GM12878 (cell line): Measurements from ENCODE around the gene TOP1. TPM values are rescaled to one million over a fixed set of nuclear protein-coding genes. Genes with fewer than 3 reads are reported as not detected.

Experiments
- ATAC-seq: fragments of 200-7000 bp; cut with Tn5 transposase; 3 replicates; pipeline ENCODE4 v1.9.1; 2020; ENCODE audit warnings: mild to moderate bottlenecking, moderate library complexity
- BruUV-seq: library from RNA; stranded (reverse); fragments of 400-500 nt; replicated peaks from 2 replicates; lab custom pipeline; 2021; lab: Mats Ljungman, UMichigan
- CTCF ChIA-PET: fragments of 300-600 bp; sonication (Branson Sonifier 250); formaldehyde crosslinking; extraction: SDS; loops from one replicate; lab custom pipeline; 2021; ENCODE audit warnings: inconsistent platforms; lab: Yijun Ruan, JAX
- POLR2A ChIA-PET: fragments of 350-600 bp; formaldehyde crosslinking; extraction: SDS; loops from one replicate; lab custom pipeline; 2021; ENCODE audit warnings: inconsistent platforms; lab: Charles Lee
- RAD21 ChIA-PET: fragments of 300-600 bp; sonication (Branson Sonifier 250); formaldehyde crosslinking; loops from one replicate; lab custom pipeline; 2023; ENCODE audit warnings: antibody characterized with exemption; ENCODE audit not compliant: unreplicated experiment; lab: Charles Lee
- SMC1A ChIA-PET: fragments of 300-600 bp; sonication (Branson Sonifier 250); formaldehyde crosslinking; loops from one replicate; lab custom pipeline; 2023; ENCODE audit not compliant: unreplicated experiment, uncharacterized antibody; lab: Charles Lee
- DNase-seq: peaks from one replicate; pipeline ENCODE4 v3.0.0-alpha.2; 2011; ENCODE audit warnings: low read depth, low spot score
- FAIRE-seq: peaks from 3 replicates; lab custom pipeline; 2011; peaks lifted over from hg19 to GRCh38; lab: Jason Lieb, UNC
- H2AFZ ChIP-seq: 2 replicates; pipeline ENCODE4 v1.6.0; 2011; ENCODE audit warnings: low read depth, low read length, control low read depth; ENCODE audit not compliant: control insufficient read depth
- H3K27ac ChIP-seq: 2 replicates; pipeline ENCODE4 v1.5.1; 2011; ENCODE audit warnings: control low read depth; ENCODE audit not compliant: control insufficient read depth, insufficient read depth
- H3K27me3 ChIP-seq, 2 experiments: replicated peaks in 1 of 2; 2 replicates each; pipeline versions ENCODE4 v1.6.0 to v1.6.1; 2011; ENCODE audit warnings: low read length in 1 of 2; ENCODE audit not compliant: control insufficient read depth in 2 of 2, insufficient read depth in 2 of 2
- H3K36me3 ChIP-seq, 2 experiments: 2 replicates each; pipeline ENCODE4 v1.5.1; 2011; ENCODE audit warnings: low read length in 1 of 2; ENCODE audit not compliant: control insufficient read depth in 2 of 2, insufficient read depth in 2 of 2
- H3K4me1 ChIP-seq: 2 replicates; pipeline ENCODE4 v1.6.1; 2011; ENCODE audit warnings: mild to moderate bottlenecking, low read length, moderate library complexity, mixed read lengths; ENCODE audit not compliant: control insufficient read depth, insufficient read depth
- H3K4me2 ChIP-seq: 2 replicates; pipeline ENCODE4 v1.6.0; 2011; ENCODE audit warnings: control low read depth; ENCODE audit not compliant: control insufficient read depth, insufficient read depth
- H3K4me3 ChIP-seq: fragments of 200-600 bp; sonication (generic); 2 replicates; pipeline ENCODE4 v1.5.1; 2016
- H3K79me2 ChIP-seq: 2 replicates; pipeline ENCODE4 v1.6.0; 2011; ENCODE audit warnings: low read length; ENCODE audit not compliant: control insufficient read depth, insufficient read depth
- H3K9ac ChIP-seq: 2 replicates; pipeline ENCODE4 v1.8.0; 2011; ENCODE audit warnings: low read length, control low read depth, mixed read lengths; ENCODE audit not compliant: control insufficient read depth, insufficient read depth
- H3K9me3 ChIP-seq: replicated peaks from 3 replicates; pipeline ENCODE4 v1.5.1; 2011; ENCODE audit warnings: mild to moderate bottlenecking, low read length; ENCODE audit not compliant: control insufficient read depth, insufficient read depth
- H4K20me1 ChIP-seq: 2 replicates; pipeline ENCODE4 v1.6.0; 2011; ENCODE audit not compliant: control insufficient read depth, insufficient read depth
- EP300 ChIP-seq, 2 experiments: fragments of 150-350 bp in 1 of 2; IDR thresholded peaks; 2 replicates each; pipeline ENCODE4 v1.6.1; 2011 to 2012; ENCODE audit warnings: low read depth in 2 of 2, low read length in 2 of 2, borderline replicate concordance in 1 of 2, improper control_type of control experiment in 1 of 2, inconsistent platforms in 1 of 2; ENCODE audit not compliant: control insufficient read depth in 1 of 2
- FOS ChIP-seq: IDR thresholded peaks from 3 replicates; pipeline ENCODE4 v1.6.1; 2011; ENCODE audit warnings: borderline replicate concordance; ENCODE audit not compliant: insufficient read length; ENCODE audit errors: extremely low read depth
- GATAD2B ChIP-seq: fragments of 450-650 bp; conservative IDR thresholded peaks from 2 replicates; pipeline ENCODE4 v1.6.1; 2017; ENCODE audit warnings: low read depth, mild to moderate bottlenecking, moderate library complexity
- KAT2A ChIP-seq: conservative IDR thresholded peaks from 2 replicates; pipeline ENCODE4 v1.6.1; 2011; ENCODE audit warnings: low read depth, low read length; ENCODE audit not compliant: control insufficient read depth
- MYC ChIP-seq: IDR thresholded peaks from 2 replicates; pipeline ENCODE4 v1.6.1; 2011; ENCODE audit warnings: mild to moderate bottlenecking, low read length, moderate library complexity, inconsistent platforms; ENCODE audit not compliant: insufficient read depth, insufficient replicate concordance, insufficient read length, severe bottlenecking
- NR2C2 ChIP-seq: IDR thresholded peaks from 2 replicates; pipeline ENCODE4 v1.6.1; 2011; ENCODE audit warnings: borderline replicate concordance, low read depth; ENCODE audit not compliant: control insufficient read depth, insufficient read length
- NRF1 ChIP-seq: conservative IDR thresholded peaks from 2 replicates; pipeline ENCODE4 v1.6.1; 2011; ENCODE audit warnings: mild to moderate bottlenecking, low read depth, low read length, improper control_type of control experiment
- PAX8 ChIP-seq: fragments of 450-650 bp; IDR thresholded peaks from 2 replicates; pipeline ENCODE4 v1.6.1; 2017; ENCODE audit warnings: mild to moderate bottlenecking, moderate library complexity
- PML ChIP-seq: IDR thresholded peaks from 2 replicates; pipeline ENCODE4 v1.6.1; 2012; ENCODE audit warnings: low read length, inconsistent platforms
- POU2F2 ChIP-seq: IDR thresholded peaks from 3 replicates; pipeline ENCODE4 v1.6.1; 2011; ENCODE audit warnings: low read depth, mild to moderate bottlenecking, low read length, borderline replicate concordance
- SMAD5 ChIP-seq: IDR thresholded peaks from 2 replicates; pipeline ENCODE4 v1.6.1; 2016; ENCODE audit warnings: antibody characterized with exemption, low read depth
- SPI1 ChIP-seq: IDR thresholded peaks from 2 replicates; pipeline ENCODE4 v1.6.1; 2011; ENCODE audit warnings: low read depth, mild to moderate bottlenecking, low read length, moderate library complexity, borderline replicate concordance; ENCODE audit not compliant: insufficient read depth
- SREBF1 ChIP-seq: IDR thresholded peaks from 2 replicates; pipeline ENCODE4 v1.6.1; 2012; ENCODE audit warnings: mild to moderate bottlenecking, low read length
- SUPT20H ChIP-seq: IDR thresholded peaks from 2 replicates; pipeline ENCODE4 v1.6.1; 2011; ENCODE audit warnings: low read depth, mild to moderate bottlenecking, low read length, moderate library complexity, borderline replicate concordance; ENCODE audit not compliant: control insufficient read depth
- TCF3 ChIP-seq: IDR thresholded peaks from 2 replicates; pipeline ENCODE4 v1.6.1; 2012; ENCODE audit warnings: low read depth, mild to moderate bottlenecking, low read length, borderline replicate concordance; ENCODE audit not compliant: insufficient read depth
- USF1 ChIP-seq: IDR thresholded peaks from 2 replicates; pipeline ENCODE4 v1.6.1; 2011; ENCODE audit warnings: borderline replicate concordance, low read depth, mild to moderate bottlenecking, moderate library complexity, mixed read lengths, low read length; ENCODE audit not compliant: insufficient read depth; ENCODE audit errors: extremely low read length
- WGBS: methylation state at CpG from one replicate; pipeline ENCODE4 v1.1.6; 2016; ENCODE audit warnings: low lambda C conversion rate; ENCODE audit not compliant: insufficient replicate concordance, insufficient coverage; ENCODE audit errors: missing lambda C conversion rate; 5-methylcytosine and 5-hydroxymethylcytosine counted together
- in situ Hi-C: fragments of 300-500 bp; cut with MboI; formaldehyde crosslinking; loops from 9 replicates; pipeline ENCODE4 v1.14.3; 2018; ENCODE audit warnings: mixed read lengths
- intact Hi-C: fragments of 100-400 bp; cut with micrococcal nuclease; formaldehyde crosslinking; loops from one replicate; pipeline ENCODE4 v1.14.2; 2022; ENCODE audit not compliant: unreplicated experiment
- polyA plus RNA-seq, 11 experiments: library from polyadenylated mRNA; depleted of rRNA in 4 of 11; unstranded in 6 of 11; stranded (reverse) in 5 of 11; fragments of >200 nt; fragmentation: Nextera tagmentation in 4 of 11; fragmentation: Illumina TruSeq in 1 of 11; extraction: Ambion mirVana in 4 of 11; extraction: Trizol in 1 of 11; gene quantifications; 1 replicate in 1 of 11; 2 replicates in 10 of 11; pipeline versions ENCODE4 v1.2.1 to v1.2.3, GENCODE V29; 2011 to 2016; ENCODE audit warnings: inconsistent platforms in 2 of 11, missing spikeins in 2 of 11, low read depth in 1 of 11
- total RNA-seq, 4 experiments: library from RNA; depleted of rRNA in 3 of 4; stranded (reverse); fragments of >200 nt in 3 of 4; fragmentation: Illumina TruSeq in 1 of 4; extraction: Trizol in 1 of 4; gene quantifications; 2 replicates each; pipeline versions ENCODE4 v1.2.1 to v1.2.3, GENCODE V29; 2013 to 2021
- TF ChIP-seq, protein P1 (sequence below): fragments of 450-650 bp; formaldehyde crosslinking; IDR thresholded peaks from 2 replicates; pipeline ENCODE4 v1.4.0; 2022; ENCODE audit warnings: mild to moderate bottlenecking, moderate library complexity
- TF ChIP-seq, protein P2 (sequence below): IDR thresholded peaks from 2 replicates; pipeline ENCODE4 v1.6.1; 2011; ENCODE audit warnings: borderline replicate concordance, low read depth, mild to moderate bottlenecking, moderate library complexity, low read length; ENCODE audit not compliant: insufficient read depth, poor library complexity, severe bottlenecking

TOP1 gene
- total and polyA plus RNA-seq, 10 of the 15 experiments (the other 5 are each of a cell fraction or from before 2014, with no cell fraction given), result 21.5 to 128 (median 47.3) TPM

DNA sequence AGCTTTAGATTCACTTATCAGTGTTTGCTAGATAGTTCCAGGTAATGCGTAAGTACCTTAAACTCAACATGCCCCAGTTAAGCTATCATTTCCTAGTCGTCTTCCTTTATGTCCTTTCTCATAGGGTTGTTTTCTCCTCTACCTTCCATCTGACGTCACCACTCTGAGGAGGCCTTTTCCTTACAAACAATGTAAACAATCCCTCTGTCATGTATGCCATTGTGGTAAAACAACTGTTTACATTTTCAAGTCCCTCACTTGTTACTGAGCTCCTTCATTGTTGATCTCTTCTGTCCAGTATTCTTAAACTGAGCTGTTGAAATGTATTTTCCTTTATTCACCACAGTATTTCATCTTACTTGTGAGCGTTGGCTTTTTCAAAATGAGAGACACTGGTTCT, 63.3 kb downstream of the TOP1 start:
- CTCF ChIA-PET, result interaction anchor here (1.1 to 10.1 kb wide), 6 partner anchors 9 to 129 kb away, joined by 3 to 326 read pairs (median 5); no protein-coding TSS in a partner anchor
- H3K27ac ChIP-seq, result no peak overlapping the region
- FAIRE-seq, result no peak
- no peaks in the 10 kb centered on the region for H4K20me1 ChIP-seq
- no peak overlapping the region for H3K4me3 ChIP-seq
- intact Hi-C loops, result no loop called here
- H3K4me1 ChIP-seq, result no peaks in the 10 kb centered on the region
- 86% methylated on average over 4 of the region's 4 CpGs for WGBS
- in situ Hi-C loops, result loop anchor here (5.0 to 25.0 kb wide), 2 partner anchors 120 to 355 kb away; no protein-coding TSS in a partner anchor
- H3K9ac ChIP-seq, result no peak overlapping the region
- SMC1A ChIA-PET, result interaction anchor here (1.0 to 3.1 kb wide), 6 partner anchors 40 to 123 kb away, joined by 3 to 21 read pairs (median 4); no protein-coding TSS in a partner anchor
- H3K36me3 ChIP-seq, result peaks cover 15 to 28% of the 10 kb centered on the region in 2 experiments
- POLR2A ChIA-PET, result interaction anchor here (0.7 kb wide), 1 partner anchor 247 kb away, joined by 4 read pairs; no protein-coding TSS in a partner anchor
- no peak overlapping the region for H3K4me2 ChIP-seq
- H2AFZ ChIP-seq, result no peak overlapping the region
- DNase-seq, result no peak
- no peaks in the 10 kb centered on the region for H3K27me3 ChIP-seq
- TF ChIP-seq POU2F2, result no peak
- no peak for TF ChIP-seq PML
- no peak for TF ChIP-seq FOS
- TF ChIP-seq KAT2A, result no peak
- no peak for TF ChIP-seq SMAD5
- no peak for TF ChIP-seq MYC
- TF ChIP-seq TCF3, result no peak
- TF ChIP-seq, protein P1, sequence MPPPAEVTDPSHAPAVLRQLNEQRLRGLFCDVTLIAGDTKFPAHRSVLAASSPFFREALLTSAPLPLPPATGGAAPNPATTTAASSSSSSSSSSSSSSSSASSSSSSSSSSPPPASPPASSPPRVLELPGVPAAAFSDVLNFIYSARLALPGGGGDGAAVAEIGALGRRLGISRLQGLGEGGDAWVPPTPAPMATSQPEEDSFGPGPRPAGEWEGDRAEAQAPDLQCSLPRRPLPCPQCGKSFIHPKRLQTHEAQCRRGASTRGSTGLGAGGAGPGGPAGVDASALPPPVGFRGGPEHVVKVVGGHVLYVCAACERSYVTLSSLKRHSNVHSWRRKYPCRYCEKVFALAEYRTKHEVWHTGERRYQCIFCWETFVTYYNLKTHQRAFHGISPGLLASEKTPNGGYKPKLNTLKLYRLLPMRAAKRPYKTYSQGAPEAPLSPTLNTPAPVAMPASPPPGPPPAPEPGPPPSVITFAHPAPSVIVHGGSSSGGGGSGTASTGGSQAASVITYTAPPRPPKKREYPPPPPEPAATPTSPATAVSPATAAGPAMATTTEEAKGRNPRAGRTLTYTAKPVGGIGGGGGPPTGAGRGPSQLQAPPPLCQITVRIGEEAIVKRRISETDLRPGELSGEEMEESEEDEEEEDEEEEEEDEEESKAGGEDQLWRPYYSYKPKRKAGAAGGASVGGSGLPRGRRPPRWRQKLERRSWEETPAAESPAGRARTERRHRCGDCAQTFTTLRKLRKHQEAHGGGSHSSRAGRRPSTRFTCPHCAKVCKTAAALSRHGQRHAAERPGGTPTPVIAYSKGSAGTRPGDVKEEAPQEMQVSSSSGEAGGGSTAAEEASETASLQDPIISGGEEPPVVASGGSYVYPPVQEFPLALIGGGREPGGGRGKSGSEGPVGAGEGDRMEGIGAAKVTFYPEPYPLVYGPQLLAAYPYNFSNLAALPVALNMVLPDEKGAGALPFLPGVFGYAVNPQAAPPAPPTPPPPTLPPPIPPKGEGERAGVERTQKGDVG, result no peak
- no peak for TF ChIP-seq GATAD2B
- TF ChIP-seq SREBF1, result no peak
- TF ChIP-seq, protein P2, sequence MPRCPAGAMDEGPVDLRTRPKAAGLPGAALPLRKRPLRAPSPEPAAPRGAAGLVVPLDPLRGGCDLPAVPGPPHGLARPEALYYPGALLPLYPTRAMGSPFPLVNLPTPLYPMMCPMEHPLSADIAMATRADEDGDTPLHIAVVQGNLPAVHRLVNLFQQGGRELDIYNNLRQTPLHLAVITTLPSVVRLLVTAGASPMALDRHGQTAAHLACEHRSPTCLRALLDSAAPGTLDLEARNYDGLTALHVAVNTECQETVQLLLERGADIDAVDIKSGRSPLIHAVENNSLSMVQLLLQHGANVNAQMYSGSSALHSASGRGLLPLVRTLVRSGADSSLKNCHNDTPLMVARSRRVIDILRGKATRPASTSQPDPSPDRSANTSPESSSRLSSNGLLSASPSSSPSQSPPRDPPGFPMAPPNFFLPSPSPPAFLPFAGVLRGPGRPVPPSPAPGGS, result no peak
- TF ChIP-seq EP300 (IDR thresholded peaks at IDR 0.05; ENCODE audit: borderline replicate concordance in 1 of 2, control insufficient read depth in 1 of 2, low read depth in 2 of 2, low read length in 2 of 2), result no peak
- no peak for TF ChIP-seq NR2C2
- TF ChIP-seq NRF1, result no peak
- no peak for TF ChIP-seq SUPT20H
- no peak for TF ChIP-seq USF1
- no peak for TF ChIP-seq SPI1
- TF ChIP-seq PAX8, result no peak
- TF ChIP-seq, all 136 proteins: peak for 0
- RAD21 ChIA-PET, result interaction anchor here (1.3 to 1.8 kb wide), 3 partner anchors 101 to 124 kb away, joined by 3 to 13 read pairs (median 7); no protein-coding TSS in a partner anchor
- H3K79me2 ChIP-seq, result no peaks in the 10 kb centered on the region
- no peak for ATAC-seq
- no peaks in the 10 kb centered on the region for H3K9me3 ChIP-seq
- BruUV-seq, result no TSS peak
